GM18511 (cell line): ENCODE data around the gene CADM2.
"Not testable (repeated sequence)": the region's sequence is repeated elsewhere in the genome, so short reads cannot be mapped to it uniquely, and the experiment has no call there.

ENCODE experiments used
- ATAC-seq: cut with Tn5 transposase; IDR thresholded peaks from one replicate; pipeline ENCODE4 v1.9.1; 2021; ENCODE audit warnings: mild to moderate bottlenecking, moderate library complexity; ENCODE audit not compliant: unreplicated experiment

CADM2 gene

DNA sequence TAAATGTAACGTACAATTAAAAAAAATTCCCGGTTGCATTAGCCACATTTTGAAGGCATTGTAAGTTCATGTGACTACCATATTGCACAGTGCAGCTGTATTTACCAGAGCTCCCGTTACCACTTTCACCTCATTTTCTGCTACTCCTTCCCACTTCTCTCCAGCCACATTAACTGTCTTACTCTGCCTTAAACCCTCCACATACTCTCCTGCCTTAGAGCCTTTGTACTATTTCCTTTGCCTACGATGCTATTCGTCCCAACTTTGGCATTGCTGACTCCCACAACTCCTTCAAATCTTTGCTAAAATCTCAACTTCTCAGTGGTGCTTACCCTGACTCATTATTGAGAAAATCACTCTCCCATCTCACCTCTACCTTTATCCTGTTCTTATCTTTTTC lies 115.2 kb downstream of the CADM2 start:
- ATAC-seq, result no peak

DNA sequence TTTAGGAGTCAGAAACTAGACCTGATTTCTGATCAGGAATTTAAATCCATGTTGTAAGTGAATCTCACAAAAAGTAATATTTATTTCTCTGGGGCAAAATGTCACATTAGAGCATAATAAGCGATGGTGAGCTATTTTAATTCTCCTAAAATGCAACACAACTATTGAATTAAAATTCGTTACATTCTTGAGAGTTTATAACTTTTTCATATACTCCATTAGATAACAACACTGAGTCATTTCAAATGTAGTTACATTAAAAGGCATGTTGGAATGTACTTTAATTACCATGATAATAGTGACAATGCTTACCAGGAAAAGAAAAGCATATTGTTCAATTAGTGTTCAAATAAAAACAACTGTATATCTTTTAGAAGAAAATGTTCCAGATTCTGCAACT lies 116.9 kb downstream of the CADM2 start:
- ATAC-seq, result no peak

DNA sequence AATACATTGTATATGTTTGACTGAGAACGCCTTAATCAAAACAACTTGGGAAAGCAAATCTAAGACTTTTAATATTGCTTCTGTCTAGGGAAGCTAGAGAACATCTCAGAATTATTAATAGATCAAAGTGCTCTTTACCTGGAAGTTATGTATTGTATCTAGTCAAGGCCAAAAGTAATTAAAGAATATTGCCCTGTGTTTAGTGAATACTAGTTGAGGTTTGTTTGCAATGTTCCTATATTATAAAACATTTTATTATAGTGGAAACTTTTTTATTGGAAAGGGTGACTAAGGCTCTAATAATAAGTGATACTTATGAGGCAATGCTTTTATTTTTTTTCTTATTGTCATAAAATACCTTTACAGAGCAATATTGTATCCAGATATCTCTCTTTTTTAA lies 118.2 kb downstream of the CADM2 start:
- no peak for ATAC-seq

DNA sequence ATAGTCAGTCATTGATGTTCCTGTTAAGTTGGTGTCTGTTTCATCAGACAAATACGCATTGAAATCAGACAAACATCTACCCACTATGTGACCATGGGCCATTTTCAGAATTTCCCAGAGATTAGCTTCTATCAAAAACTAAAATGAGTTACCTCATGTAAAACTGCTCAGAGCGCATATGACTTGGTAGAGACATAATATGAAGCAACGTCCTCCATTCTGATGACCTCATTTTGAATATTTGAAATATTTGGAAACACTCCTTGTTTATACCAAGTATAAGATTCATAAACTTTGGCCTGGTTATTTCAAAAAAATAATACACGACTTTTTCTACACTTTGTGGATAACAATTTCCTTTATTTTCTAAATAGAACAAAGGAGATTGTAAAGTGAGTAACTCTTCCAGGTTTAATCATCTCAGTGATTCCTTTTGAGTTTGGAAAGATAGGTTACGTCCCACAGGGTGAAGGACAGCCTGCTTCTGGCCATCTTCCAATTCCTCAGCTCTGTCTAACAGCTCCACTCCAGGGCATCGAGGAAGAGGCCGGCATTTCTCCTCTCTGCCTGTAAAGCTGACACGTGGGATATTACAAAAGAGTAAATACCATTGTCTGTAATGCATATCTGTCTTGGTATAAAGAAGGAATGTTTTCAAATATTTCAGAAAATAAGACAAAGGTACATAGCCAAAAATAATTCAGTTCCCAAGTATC lies 122.6 kb downstream of the CADM2 start:
- ATAC-seq, result no peak

DNA sequence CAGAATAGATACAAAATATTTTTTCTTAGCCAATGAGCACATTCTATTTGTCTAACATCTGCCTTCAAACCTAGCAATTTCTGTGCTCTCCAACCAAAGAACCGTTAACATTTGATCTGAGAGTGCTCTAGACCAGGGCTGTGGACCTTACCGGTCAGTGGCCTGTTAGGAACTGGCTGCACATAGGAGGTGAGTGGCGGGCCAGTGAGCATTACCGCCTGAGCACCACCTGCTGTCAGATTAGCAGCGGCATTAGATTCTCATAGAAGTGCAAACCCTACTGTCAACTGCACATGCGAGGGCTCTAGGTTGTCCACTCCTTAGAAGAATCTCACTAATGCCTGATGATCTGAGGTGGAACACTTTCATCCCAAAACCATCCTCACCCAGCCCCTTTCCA lies 131.7 kb downstream of the CADM2 start:
- ATAC-seq, result no peak

DNA sequence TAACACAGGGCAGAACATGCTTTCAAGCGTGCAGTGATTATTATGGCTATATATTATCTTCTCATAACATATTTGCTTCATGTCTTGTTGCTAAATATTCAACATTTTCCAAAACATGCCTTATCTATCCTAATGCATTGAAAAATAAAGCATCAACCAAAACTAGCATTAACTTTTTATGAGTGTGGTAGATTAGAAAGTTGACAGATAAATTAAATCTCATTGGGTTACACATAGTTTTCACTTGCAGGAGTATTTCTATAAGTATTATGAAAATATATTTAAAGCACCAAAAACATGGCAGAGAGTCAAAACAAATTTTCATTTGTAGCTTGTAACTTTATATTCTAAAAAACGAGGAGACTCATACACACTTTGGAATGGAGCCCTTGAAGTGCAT lies 141.5 kb downstream of the CADM2 start:
- no peak for ATAC-seq

DNA sequence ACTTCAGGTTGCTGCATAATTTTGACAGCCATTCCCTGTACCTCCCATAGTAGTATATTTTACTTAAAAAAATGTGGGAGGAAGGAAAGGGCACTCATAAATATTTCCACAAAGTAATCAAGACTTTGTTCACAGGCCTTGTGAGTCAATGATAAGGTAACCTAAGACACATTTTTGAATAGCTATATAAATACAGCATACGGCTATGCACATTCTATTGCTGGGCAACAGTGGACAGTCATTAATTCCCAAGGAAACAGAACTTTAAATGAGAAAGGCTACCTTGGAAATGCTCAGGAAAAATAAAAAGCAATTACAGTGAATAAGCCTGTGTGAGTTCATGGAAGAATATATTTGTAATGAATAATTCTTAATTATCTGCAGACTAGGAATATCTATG lies 144.0 kb downstream of the CADM2 start:
- no peak for ATAC-seq

DNA sequence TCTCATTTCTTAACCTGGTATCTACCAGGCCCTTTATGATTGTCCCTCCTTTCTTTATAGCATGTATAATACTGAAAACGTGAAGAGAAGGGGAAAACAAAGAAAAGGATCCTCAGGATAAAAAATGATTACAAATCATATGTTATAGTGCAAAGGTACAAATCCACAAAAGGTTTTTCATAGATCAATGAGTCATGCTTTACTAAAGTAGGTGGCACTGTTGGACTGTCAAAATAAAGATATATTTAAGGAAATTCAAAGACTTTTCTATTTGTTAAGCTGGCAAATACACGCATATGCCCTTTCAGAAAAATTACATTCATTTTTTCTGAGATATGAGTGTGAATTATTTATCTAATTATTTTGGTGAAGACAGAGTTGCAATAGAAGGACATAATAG lies 151.6 kb downstream of the CADM2 start:
- no peak for ATAC-seq

DNA sequence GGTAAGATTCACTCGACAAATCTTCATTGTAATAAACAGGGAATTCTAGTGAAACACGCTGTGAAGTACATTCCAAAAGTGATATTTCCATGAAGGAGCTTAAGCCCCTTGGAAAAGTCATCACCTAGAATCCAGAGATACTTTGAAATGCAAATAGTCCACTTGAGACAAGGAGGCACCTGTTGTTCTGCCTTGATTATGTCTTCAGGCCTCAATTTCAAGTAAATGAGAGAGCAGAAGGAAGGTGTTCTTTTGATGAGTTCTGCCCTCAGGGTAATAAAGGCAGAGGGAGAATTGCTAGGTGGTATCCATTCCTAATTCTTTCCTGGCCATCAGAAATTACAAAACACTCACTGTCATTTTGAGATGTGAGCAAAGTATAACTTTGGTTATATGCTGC lies 162.1 kb downstream of the CADM2 start:
- ATAC-seq, result no peak

DNA sequence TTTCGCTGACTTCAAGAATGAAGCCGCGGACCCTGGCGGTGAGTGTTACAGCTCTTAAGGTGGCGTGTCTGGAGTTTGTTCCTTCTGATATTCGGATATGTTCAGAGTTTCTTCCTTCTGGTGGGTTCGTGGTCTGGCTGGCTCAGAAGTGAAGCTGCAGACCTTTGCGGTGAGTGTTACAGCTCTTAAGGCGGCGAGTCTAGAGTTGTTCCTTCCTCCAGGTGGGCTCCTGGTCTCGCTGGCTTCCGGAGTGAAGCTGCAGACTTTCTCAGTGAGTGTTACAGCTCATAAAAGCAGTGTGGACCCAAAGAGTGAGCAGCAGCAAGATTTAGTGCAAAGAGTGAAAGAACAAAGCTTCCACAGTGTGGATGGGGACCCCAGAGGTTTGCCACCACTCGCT lies 174.1 kb downstream of the CADM2 start:
- not testable (repeated sequence) for ATAC-seq

DNA sequence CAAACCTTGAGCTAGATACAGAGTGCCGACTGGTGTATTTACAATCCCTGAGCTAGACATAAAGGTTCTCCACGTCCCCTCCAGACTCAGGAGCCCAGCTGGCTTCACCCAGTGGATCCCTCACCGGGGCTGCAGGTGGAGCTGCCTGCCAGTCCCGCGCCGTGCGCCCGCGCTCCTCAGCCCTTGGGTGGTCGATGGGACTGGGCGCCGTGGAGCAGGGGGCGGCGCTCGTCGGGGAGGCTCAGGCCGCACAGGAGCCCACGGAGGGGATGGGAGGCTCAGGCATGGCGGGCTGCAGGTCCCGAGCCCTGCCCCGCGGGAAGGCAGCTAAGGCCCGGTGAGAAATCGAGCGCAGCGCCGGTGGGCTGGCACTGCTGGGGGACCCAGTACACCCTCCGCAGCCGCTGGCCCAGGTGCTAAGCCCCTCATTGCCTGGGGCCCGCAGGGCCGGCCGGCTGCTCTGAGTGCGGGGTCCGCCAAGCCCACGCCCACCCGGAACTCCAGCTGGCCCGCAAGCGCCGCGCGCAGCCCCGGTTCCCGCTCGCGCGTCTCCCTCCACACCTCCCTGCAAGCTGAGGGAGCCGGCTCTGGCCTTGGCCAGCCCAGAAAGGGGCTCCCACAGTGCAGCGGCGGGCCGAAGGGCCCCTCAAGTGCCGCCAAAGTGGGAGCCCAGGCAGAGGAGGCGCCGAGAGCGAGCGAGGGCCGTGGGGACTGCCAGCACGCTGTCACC lies 175.1 kb downstream of the CADM2 start:
- not testable (repeated sequence) for ATAC-seq

DNA sequence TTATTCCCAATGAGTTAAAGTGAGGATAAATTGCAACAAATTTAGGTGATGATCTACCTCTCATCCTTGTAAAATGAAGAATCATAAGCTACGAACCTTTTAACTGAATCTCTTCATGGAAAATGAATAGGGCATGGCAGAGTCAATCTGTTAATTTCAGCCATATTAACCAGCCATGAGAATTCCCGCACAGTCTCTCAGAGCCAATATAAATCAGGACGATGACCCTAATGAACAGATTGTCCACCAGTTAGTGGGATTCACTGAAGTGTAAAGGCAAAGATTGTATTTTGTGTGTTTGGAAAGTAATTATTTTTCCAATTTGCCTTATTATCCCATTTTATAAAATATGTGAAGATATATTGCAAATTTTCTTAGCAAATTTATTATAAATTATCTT lies 183.8 kb downstream of the CADM2 start:
- no peak for ATAC-seq

DNA sequence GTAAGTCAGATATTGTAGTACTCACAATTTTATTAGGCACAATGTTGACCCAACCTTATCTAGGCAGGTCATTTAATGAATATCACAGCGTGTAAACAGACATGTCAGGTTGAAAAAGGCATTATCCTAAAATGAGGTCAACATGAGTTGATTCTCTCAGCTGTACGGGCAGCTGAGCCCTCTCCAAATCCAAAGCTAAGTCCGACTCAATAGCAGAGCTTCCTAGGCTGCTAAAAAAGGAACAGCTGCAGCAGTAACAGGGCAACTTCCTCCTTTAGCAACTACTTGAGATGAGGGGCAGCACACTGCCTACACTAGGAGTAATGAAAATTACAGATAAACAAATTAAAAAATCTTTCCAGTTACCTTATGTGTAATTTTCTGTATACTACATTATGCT lies 189.2 kb downstream of the CADM2 start:
- no peak for ATAC-seq

DNA sequence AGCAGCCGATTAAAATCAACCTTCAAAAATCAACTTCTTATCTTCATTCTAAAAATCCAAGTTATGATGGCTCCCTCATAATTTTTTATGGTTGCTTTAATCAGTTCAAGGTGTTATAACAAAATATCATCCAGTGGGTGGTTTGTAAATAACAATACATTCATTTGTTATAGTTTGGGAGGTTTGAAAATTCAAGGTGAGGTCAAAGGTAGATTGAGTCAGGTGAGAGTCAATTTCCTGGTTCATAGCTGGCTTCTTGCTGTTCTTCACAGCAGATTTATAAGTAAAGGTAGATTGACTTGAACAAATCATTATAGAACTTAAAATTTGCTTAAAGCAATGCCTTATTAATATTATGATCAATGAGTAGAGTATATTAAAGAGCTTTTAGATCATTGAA lies 192.8 kb downstream of the CADM2 start:
- ATAC-seq, result no peak

DNA sequence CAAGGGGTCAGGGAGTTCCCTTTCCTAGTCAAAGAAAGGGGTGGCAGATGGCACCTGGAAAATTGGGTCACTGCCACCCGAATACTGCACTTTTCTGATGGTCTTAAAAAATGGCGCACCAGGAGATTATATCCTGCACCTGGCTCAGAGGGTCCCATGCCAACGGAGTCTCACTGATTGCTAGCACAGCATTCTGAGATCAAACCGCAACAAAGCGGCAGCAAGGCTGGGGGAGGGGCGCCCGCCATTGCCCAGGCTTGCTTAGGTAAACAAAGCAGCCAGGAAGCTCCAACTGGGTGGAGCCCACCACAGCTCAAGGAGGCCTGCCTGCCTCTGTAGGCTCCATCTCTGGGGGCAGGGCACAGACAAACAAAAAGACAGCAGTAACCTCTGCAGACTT lies 194.5 kb downstream of the CADM2 start:
- not testable (repeated sequence) for ATAC-seq

DNA sequence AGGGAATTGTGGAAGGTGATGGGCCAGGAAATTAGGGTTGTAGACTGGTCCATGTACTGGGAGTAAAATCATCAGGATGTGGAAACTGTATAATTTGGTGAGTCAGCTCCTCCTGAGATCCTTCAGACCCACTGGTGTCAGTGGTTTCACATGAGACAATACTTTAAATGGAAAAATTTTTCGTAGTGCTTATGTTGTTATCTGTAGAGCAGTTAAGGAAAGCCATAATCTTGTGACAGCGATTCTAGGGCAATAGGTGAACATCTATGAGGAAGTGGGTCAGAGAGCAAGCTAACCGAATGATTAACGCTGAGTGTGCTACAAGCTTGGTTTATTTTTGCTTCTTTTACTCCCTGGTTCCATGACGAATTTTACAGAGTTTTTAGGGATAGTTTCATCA lies 200.6 kb downstream of the CADM2 start:
- ATAC-seq, result no peak

DNA sequence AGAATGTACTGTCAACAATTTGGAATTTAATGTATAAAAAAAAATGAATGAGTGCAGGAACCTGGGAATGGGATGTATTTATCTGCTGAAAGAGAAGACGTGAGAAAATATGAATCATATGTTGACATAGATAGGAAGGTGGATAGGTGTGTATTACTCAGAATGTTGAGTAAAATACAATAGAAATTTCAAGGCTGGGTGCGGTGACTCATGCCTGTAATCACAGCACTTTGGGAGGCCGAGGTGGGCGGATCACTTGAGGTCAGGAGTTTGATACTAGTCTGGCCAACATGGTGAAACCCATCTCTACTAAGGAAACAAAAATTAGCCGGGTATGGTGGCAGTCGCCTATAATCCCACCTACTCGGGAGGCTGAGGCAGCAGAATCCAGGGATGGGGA lies 202.8 kb downstream of the CADM2 start:
- no peak for ATAC-seq

DNA sequence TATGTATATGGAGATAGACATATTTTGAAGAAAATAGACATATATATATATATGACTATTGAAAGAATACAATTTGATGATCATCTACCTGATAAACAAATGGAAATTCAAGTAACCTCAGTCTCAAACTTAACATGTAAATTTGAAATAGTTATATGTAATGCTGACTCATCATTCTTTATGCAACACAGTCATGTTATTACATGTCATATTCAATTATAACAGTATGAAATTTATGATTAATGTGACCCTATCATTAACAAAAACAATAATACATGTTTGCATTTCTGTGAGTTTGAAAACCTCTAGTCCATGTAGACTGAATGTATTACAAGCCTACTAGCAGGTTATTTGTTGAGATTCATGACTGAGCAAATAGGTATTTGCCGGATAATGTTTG lies 204.1 kb downstream of the CADM2 start:
- ATAC-seq, result no peak

DNA sequence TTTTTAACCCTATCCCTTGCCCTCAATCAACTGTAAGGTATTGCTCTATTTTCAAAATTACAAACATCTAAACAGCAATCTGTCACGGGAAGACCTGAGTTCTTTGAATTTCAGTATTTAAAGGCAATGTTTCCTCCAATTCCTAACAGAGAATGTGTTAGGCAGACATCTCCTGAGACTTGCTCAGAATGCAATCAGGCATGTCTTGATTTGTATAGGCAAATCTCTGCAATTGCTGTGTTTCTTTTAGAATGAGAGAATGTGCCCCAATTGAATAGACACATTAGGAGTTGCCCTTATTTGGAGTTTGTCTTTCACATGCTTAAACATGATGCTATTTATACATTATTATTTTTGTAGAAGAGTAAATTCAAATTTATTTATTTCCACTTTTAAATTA lies 205.6 kb downstream of the CADM2 start:
- ATAC-seq, result no peak

DNA sequence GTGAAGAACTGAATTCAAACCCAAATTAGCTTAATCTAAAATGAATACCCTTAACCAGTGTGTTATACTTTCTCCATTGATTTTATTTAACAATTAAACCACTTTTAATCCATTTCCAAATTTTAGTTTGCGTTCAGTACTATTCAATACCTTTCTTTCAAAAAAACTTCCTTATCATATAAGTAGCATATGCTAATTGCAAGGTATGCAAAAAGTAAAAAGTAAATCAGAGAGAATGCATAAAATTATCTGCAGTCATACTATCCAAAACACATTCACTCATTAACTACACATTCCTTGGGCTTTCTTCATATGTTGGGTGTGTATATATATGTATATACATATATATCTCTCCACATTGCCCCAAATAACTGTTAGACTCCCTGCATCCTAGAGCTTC lies 208.8 kb downstream of the CADM2 start:
- ATAC-seq, result no peak

DNA sequence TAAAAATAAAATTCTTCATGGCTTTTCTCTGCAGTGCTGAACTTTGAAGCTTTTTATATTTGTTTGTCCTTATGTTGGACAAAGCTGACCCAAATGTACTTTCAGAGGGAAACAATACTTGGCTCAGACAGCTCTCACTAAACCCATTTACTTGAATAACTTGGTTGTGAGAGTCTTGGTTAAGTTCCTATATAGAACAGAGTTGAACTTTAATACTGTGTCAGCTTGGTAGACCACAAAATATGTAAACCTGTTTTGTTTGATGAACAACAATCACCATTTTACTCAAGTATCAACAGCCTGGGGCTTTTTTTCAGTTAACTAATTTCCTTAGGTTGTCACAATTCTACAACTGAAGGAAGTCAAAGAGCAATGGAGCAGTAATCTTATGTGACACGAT lies 211.9 kb downstream of the CADM2 start:
- ATAC-seq, result no peak

DNA sequence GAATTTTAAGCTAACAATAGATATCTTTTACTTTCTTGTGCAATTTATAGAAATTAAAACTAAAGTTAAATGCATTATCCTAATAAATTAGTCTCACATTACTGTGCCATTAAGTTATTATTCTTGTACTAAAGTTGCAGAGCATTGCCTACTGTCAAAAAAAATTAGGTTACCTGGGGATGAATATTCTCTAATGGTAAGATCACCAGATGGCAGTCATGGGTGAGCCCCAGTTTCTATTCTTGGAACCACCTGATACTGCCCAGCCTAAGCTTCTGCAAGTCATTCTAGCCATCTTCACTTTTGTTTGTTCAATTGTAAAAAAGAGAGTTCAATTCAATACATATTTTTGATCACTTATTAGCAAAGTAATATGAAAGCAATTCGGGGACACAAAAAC lies 213.2 kb downstream of the CADM2 start:
- ATAC-seq, result no peak

DNA sequence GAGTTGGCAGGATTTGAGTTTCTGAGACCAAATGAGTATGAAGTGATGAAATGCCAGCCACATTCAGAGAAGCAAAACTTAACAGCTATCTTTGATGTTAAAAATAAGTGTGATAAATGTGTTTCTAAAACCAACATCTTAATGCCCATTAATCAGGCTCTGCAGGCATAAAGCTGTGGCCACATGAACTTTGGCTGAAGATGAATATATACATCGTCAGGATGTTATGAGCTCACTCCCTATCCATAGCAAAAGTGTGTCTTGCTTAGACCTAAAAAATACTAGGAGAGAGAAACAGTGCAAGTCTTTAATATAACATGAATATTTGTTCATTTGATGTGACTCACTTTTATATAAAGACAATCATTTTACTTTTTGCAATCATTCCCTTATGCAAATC lies 218.0 kb downstream of the CADM2 start:
- no peak for ATAC-seq
